GM23338 (cell line): ENCODE measurements around the gene LAMTOR1. TPM values are rescaled to one million over a fixed set of nuclear protein-coding genes. Genes with fewer than 3 reads are reported as not detected.
A peak's percentile ranks its signal among the peaks of the same experiment; 100 is the strongest.

Source experiments
- ATAC-seq: fragments of 200-7000 bp; cut with Tn5 transposase; 3 replicates; pipeline ENCODE4 v1.9.1; 2020
- DNase-seq: peaks from one replicate; pipeline ENCODE4 v3.0.0-alpha.2; 2015; ENCODE audit warnings: low spot score
- H2AFZ ChIP-seq: fragments of 200-600 bp; sonication (generic); 2 replicates; pipeline ENCODE4 v1.8.0; 2016; ENCODE audit warnings: antibody characterized with exemption, mild to moderate bottlenecking, moderate library complexity
- H3F3A ChIP-seq: fragments of 200-600 bp; sonication (generic); replicated peaks from 2 replicates; pipeline ENCODE4 v1.8.0; 2017; ENCODE audit warnings: antibody characterized with exemption, mixed run types, low read depth
- H3K27ac ChIP-seq: fragments of 200-600 bp; sonication (generic); 2 replicates; pipeline ENCODE4 v1.6.1; 2016; ENCODE audit warnings: low read depth
- H3K27me3 ChIP-seq: fragments of 200-600 bp; sonication (generic); 2 replicates; pipeline ENCODE4 v1.8.0; 2016; ENCODE audit warnings: mild to moderate bottlenecking, mixed run types, moderate library complexity; ENCODE audit not compliant: insufficient read depth
- H3K36me3 ChIP-seq: fragments of 200-600 bp; sonication (generic); 2 replicates; pipeline ENCODE4 v1.8.0; 2016; ENCODE audit warnings: mild to moderate bottlenecking; ENCODE audit not compliant: insufficient read depth
- H3K4me1 ChIP-seq: fragments of 200-600 bp; sonication (generic); 2 replicates; pipeline ENCODE4 v1.8.0; 2016; ENCODE audit warnings: mild to moderate bottlenecking, moderate library complexity; ENCODE audit not compliant: insufficient read depth
- H3K4me2 ChIP-seq: fragments of 200-600 bp; sonication (generic); 2 replicates; pipeline ENCODE4 v1.7.1; 2017; ENCODE audit warnings: mixed run types
- H3K4me3 ChIP-seq: fragments of 200-600 bp; sonication (generic); 2 replicates; pipeline ENCODE4 v1.6.1; 2016; ENCODE audit warnings: mixed run types
- H3K79me2 ChIP-seq: fragments of 200-600 bp; sonication (generic); replicated peaks from 2 replicates; pipeline ENCODE4 v1.8.0; 2017; ENCODE audit warnings: mild to moderate bottlenecking; ENCODE audit not compliant: insufficient read depth
- H3K9me2 ChIP-seq: fragments of 200-600 bp; sonication (generic); 2 replicates; pipeline ENCODE4 v1.8.0; 2017; ENCODE audit not compliant: insufficient read depth
- H4K20me1 ChIP-seq: fragments of 200-600 bp; sonication (generic); replicated peaks from 2 replicates; pipeline ENCODE4 v1.8.0; 2017; ENCODE audit warnings: mild to moderate bottlenecking; ENCODE audit not compliant: insufficient read depth
- H3K27ac Mint-ChIP-seq: 2 replicates; pipeline ENCODE4 v1.8.0; 2020; ENCODE audit warnings: inconsistent platforms, mild to moderate bottlenecking, moderate library complexity, mixed read lengths
- H3K27me3 Mint-ChIP-seq: 3 replicates; pipeline ENCODE4 v1.8.0; 2022; ENCODE audit warnings: low read depth, mild to moderate bottlenecking, moderate library complexity, mixed read lengths, inconsistent platforms; ENCODE audit not compliant: insufficient read depth, poor library complexity
- H3K36me3 Mint-ChIP-seq: 3 replicates; pipeline ENCODE4 v1.8.0; 2021; ENCODE audit warnings: low read depth, mild to moderate bottlenecking, inconsistent platforms, moderate library complexity, mixed read lengths
- H3K4me1 Mint-ChIP-seq: 3 replicates; pipeline ENCODE4 v1.8.0; 2020; ENCODE audit warnings: mild to moderate bottlenecking, inconsistent platforms, mixed read lengths
- H3K4me3 Mint-ChIP-seq: 3 replicates; pipeline ENCODE4 v1.8.0; 2021; ENCODE audit warnings: moderate library complexity, mild to moderate bottlenecking, inconsistent platforms, mixed read lengths
- H3K9me3 Mint-ChIP-seq: 3 replicates; pipeline ENCODE4 v1.8.0; 2020; ENCODE audit warnings: moderate library complexity, mild to moderate bottlenecking, inconsistent platforms, mixed read lengths
- CREB1 ChIP-seq: fragments of 250-450 bp; sonication (Bioruptor Pico); IDR thresholded peaks from 2 replicates; pipeline ENCODE4 v1.5.0; 2020; ENCODE audit warnings: low read depth, mild to moderate bottlenecking, moderate library complexity
- ETS1 ChIP-seq: IDR thresholded peaks from 2 replicates; pipeline ENCODE4 v1.6.1; 2016; ENCODE audit warnings: antibody characterized with exemption
- EZH2 ChIP-seq: fragments of 200-600 bp; sonication (generic); IDR thresholded peaks from one replicate; pipeline ENCODE4 v1.8.0; 2017; ENCODE audit warnings: antibody characterized with exemption, mild to moderate bottlenecking, low read depth; ENCODE audit not compliant: unreplicated experiment
- EZH2phosphoT487 ChIP-seq: fragments of 200-600 bp; sonication (generic); IDR thresholded peaks from one replicate; pipeline ENCODE4 v1.8.1; 2018; ENCODE audit warnings: antibody characterized with exemption; ENCODE audit not compliant: unreplicated experiment
- JUNB ChIP-seq: IDR thresholded peaks from one replicate; pipeline ENCODE4 v1.6.1; 2016; ENCODE audit warnings: antibody characterized with exemption; ENCODE audit not compliant: unreplicated experiment
- NANOG ChIP-seq: IDR thresholded peaks from 2 replicates; pipeline ENCODE4 v1.6.1; 2016; ENCODE audit warnings: antibody characterized with exemption, borderline replicate concordance
- POLR2AphosphoS5 ChIP-seq: IDR thresholded peaks from 2 replicates; pipeline ENCODE4 v1.6.1; 2016; ENCODE audit warnings: antibody characterized with exemption, low read depth
- STAT1 ChIP-seq: IDR thresholded peaks from one replicate; pipeline ENCODE4 v1.6.1; 2016; ENCODE audit warnings: antibody characterized with exemption; ENCODE audit not compliant: unreplicated experiment
- ZNF114 ChIP-seq: fragments of 250-450 bp; sonication (Bioruptor Pico); IDR thresholded peaks from 2 replicates; pipeline ENCODE4 v1.5.0; 2020; ENCODE audit warnings: mild to moderate bottlenecking, moderate library complexity
- ZNF331 ChIP-seq: fragments of 250-450 bp; sonication (Bioruptor Pico); IDR thresholded peaks from 2 replicates; pipeline ENCODE4 v1.5.0; 2020; ENCODE audit warnings: low read depth, mild to moderate bottlenecking, moderate library complexity
- ZNF462 ChIP-seq: fragments of 250-450 bp; sonication (Bioruptor Pico); IDR thresholded peaks from 2 replicates; pipeline ENCODE4 v1.5.0; 2020; ENCODE audit warnings: mild to moderate bottlenecking, moderate library complexity
- polyA plus RNA-seq: library from polyadenylated mRNA; unstranded; fragments of >200 nt; fragmentation: Nextera tagmentation; extraction: Ambion mirVana; gene quantifications from 2 replicates; pipeline ENCODE4 v1.2.1, GENCODE V29; 2016
- total RNA-seq: library from RNA; depleted of rRNA; stranded (reverse); fragments of >200 nt; shearing (Covaris generic); gene quantifications from 2 replicates; pipeline ENCODE4 v1.2.3, GENCODE V29; 2014
- TF ChIP-seq, protein P1 (sequence below): IDR thresholded peaks from one replicate; pipeline ENCODE4 v1.6.1; 2018; ENCODE audit warnings: antibody characterized with exemption; ENCODE audit not compliant: unreplicated experiment
- TF ChIP-seq, protein P2 (sequence below), 2 experiments: fragments of 200-600 bp in 1 of 2; sonication (generic) in 1 of 2; conservative IDR thresholded peaks; 2 replicates each; pipeline versions ENCODE4 v1.5.1 to v1.6.1; 2016 to 2017; ENCODE audit warnings: antibody characterized with exemption in 2 of 2, low read depth in 2 of 2, mild to moderate bottlenecking in 2 of 2, moderate library complexity in 1 of 2

The LAMTOR1 gene
- total and polyA plus RNA-seq, 2 experiments from 2014 or later, result 112 to 157 TPM

DNA sequence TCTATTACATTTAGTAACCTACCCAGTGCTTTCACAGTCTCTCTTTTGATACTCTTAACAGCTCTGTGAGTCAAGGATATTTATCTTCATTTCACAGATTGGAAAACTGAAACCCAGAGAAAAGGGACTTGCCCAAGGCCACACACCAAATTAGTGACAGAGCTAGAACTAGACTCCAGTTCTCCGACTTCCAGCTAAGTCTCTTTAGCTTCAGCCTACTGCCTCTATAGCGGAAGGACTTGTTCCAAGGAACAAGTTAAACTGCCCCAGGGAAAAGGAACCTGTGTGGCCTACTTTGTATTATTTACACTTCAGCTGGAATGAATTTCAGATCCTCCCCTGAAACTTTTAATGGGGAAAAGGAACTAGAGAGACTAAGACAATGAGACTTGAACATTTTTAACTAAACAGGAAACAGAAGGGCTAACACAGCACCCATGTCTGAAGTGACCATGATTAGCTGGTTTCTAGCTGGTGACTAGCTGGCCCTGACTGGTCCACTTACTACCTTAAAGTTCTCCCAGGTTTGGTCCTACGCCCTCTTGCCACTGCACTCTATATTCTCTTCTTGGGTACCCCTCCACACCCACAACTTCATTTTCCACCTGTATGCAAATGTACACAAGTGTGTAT, 21.2 kb downstream of the LAMTOR1 start:
- no peaks in the 10 kb centered on the region for H3K36me3 Mint-ChIP-seq
- ATAC-seq (no peak), DNase-seq (no peak)
- H3K27me3 ChIP-seq, result no peaks in the 10 kb centered on the region
- H3K4me2 ChIP-seq, result peak overlapping the region; percentile 59
- peak overlapping the region; percentile 11; the same call in 1 of the 2 replicates for H2AFZ ChIP-seq
- H3K4me1 Mint-ChIP-seq, result peaks cover 23% of the 10 kb centered on the region
- H3K27me3 Mint-ChIP-seq, result peaks cover 4% of the 10 kb centered on the region
- peaks cover 11% of the 10 kb centered on the region; the same call in 1 of the 2 replicates for H4K20me1 ChIP-seq
- no peaks in the 10 kb centered on the region for H3F3A ChIP-seq
- peak overlapping the region; percentile 86 for H3K4me3 Mint-ChIP-seq
- no peak overlapping the region for H3K27ac ChIP-seq
- H3K4me3 ChIP-seq, result peak overlapping the region; percentile 50; the same call in 1 of the 2 replicates
- H3K36me3 ChIP-seq, result no peaks in the 10 kb centered on the region
- H3K9me3 Mint-ChIP-seq, result no peaks in the 10 kb centered on the region
- 0 out of 2 replicates have a peak, but pooled peaks cover 8% of the 10 kb centered on the region for H3K4me1 ChIP-seq
- peaks cover 30% of the 10 kb centered on the region for H3K79me2 ChIP-seq
- no peaks in the 10 kb centered on the region for H3K9me2 ChIP-seq
- no peak for TF ChIP-seq JUNB
- TF ChIP-seq STAT1, result no peak
- TF ChIP-seq EZH2, result no peak
- no peak for TF ChIP-seq ETS1
- TF ChIP-seq, protein P1, sequence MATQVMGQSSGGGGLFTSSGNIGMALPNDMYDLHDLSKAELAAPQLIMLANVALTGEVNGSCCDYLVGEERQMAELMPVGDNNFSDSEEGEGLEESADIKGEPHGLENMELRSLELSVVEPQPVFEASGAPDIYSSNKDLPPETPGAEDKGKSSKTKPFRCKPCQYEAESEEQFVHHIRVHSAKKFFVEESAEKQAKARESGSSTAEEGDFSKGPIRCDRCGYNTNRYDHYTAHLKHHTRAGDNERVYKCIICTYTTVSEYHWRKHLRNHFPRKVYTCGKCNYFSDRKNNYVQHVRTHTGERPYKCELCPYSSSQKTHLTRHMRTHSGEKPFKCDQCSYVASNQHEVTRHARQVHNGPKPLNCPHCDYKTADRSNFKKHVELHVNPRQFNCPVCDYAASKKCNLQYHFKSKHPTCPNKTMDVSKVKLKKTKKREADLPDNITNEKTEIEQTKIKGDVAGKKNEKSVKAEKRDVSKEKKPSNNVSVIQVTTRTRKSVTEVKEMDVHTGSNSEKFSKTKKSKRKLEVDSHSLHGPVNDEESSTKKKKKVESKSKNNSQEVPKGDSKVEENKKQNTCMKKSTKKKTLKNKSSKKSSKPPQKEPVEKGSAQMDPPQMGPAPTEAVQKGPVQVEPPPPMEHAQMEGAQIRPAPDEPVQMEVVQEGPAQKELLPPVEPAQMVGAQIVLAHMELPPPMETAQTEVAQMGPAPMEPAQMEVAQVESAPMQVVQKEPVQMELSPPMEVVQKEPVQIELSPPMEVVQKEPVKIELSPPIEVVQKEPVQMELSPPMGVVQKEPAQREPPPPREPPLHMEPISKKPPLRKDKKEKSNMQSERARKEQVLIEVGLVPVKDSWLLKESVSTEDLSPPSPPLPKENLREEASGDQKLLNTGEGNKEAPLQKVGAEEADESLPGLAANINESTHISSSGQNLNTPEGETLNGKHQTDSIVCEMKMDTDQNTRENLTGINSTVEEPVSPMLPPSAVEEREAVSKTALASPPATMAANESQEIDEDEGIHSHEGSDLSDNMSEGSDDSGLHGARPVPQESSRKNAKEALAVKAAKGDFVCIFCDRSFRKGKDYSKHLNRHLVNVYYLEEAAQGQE, result no peak
- no peak for TF ChIP-seq ZNF114 (CRISPR knock-in tag)
- TF ChIP-seq, protein P2, sequence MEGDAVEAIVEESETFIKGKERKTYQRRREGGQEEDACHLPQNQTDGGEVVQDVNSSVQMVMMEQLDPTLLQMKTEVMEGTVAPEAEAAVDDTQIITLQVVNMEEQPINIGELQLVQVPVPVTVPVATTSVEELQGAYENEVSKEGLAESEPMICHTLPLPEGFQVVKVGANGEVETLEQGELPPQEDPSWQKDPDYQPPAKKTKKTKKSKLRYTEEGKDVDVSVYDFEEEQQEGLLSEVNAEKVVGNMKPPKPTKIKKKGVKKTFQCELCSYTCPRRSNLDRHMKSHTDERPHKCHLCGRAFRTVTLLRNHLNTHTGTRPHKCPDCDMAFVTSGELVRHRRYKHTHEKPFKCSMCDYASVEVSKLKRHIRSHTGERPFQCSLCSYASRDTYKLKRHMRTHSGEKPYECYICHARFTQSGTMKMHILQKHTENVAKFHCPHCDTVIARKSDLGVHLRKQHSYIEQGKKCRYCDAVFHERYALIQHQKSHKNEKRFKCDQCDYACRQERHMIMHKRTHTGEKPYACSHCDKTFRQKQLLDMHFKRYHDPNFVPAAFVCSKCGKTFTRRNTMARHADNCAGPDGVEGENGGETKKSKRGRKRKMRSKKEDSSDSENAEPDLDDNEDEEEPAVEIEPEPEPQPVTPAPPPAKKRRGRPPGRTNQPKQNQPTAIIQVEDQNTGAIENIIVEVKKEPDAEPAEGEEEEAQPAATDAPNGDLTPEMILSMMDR (conservative IDR thresholded peaks at IDR 0.05; ENCODE audit: low read depth in 2 of 2), result no peak
- no peak for TF ChIP-seq EZH2phosphoT487
- TF ChIP-seq POLR2AphosphoS5, result no peak
- TF ChIP-seq ZNF331, result no peak
- no peak for TF ChIP-seq ZNF462 (CRISPR knock-in tag)
- no peak for TF ChIP-seq CREB1 (CRISPR knock-in tag)
- no peak for TF ChIP-seq NANOG
- peak overlapping the region; percentile 99 for H3K27ac Mint-ChIP-seq
